Astrocyte (in vitro differentiated cells and primary cell): Measurements from ENCODE around the gene LANCL1. TPM values are rescaled to one million over a fixed set of nuclear protein-coding genes. Genes with fewer than 3 reads are reported as not detected.

Experiments
- DNase-seq: peaks from one replicate; pipeline ENCODE4 v3.0.0-alpha.2; 2010; ENCODE audit warnings: low read depth
- FAIRE-seq: peaks from 2 replicates; lab custom pipeline; 2011; peaks lifted over from hg19 to GRCh38; lab: Jason Lieb, UNC
- H2AFZ ChIP-seq: 2 replicates; pipeline ENCODE4 v1.6.0; 2012; ENCODE audit warnings: low read depth, low read length, inconsistent platforms
- H3K27ac ChIP-seq: 2 replicates; pipeline ENCODE4 v1.5.1; 2011; ENCODE audit warnings: low read depth, low read length, inconsistent platforms
- H3K27me3 ChIP-seq: 2 replicates; pipeline ENCODE4 v1.6.0; 2011; ENCODE audit warnings: low read length, inconsistent platforms; ENCODE audit not compliant: insufficient read depth
- H3K36me3 ChIP-seq: 2 replicates; pipeline ENCODE4 v1.5.1; 2011; ENCODE audit warnings: low read length, inconsistent platforms; ENCODE audit not compliant: insufficient read depth
- H3K4me1 ChIP-seq: 2 replicates; pipeline ENCODE4 v1.5.1; 2011; ENCODE audit warnings: low read length, inconsistent platforms; ENCODE audit not compliant: insufficient read depth
- H3K4me2 ChIP-seq: 2 replicates; pipeline ENCODE4 v1.6.0; 2012; ENCODE audit warnings: low read length, inconsistent platforms
- H3K4me3 ChIP-seq: 2 replicates; pipeline ENCODE4 v1.5.1; 2011; ENCODE audit warnings: low read depth, mild to moderate bottlenecking, low read length, inconsistent platforms; ENCODE audit not compliant: insufficient read depth
- H3K79me2 ChIP-seq: 2 replicates; pipeline ENCODE4 v1.6.0; 2012; ENCODE audit warnings: mild to moderate bottlenecking, low read length, inconsistent platforms; ENCODE audit not compliant: insufficient read depth
- H3K9ac ChIP-seq: 2 replicates; pipeline ENCODE4 v1.6.0; 2012; ENCODE audit warnings: mild to moderate bottlenecking, low read length, inconsistent platforms
- H3K9me3 ChIP-seq: 2 replicates; pipeline ENCODE4 v1.5.1; 2012; ENCODE audit warnings: low read depth, mild to moderate bottlenecking, low read length, inconsistent platforms; ENCODE audit not compliant: insufficient read depth
- H4K20me1 ChIP-seq: 2 replicates; pipeline ENCODE4 v1.6.0; 2012; ENCODE audit warnings: low read length, inconsistent platforms; ENCODE audit not compliant: insufficient read depth
- H3K27ac Mint-ChIP-seq: one replicate; pipeline ENCODE4 v1.8.0; 2021; ENCODE audit warnings: mild to moderate bottlenecking, mixed read lengths; ENCODE audit not compliant: unreplicated experiment
- H3K27me3 Mint-ChIP-seq: one replicate; pipeline ENCODE4 v1.8.0; 2021; ENCODE audit warnings: low read depth, mixed read lengths; ENCODE audit not compliant: unreplicated experiment
- H3K36me3 Mint-ChIP-seq: one replicate; pipeline ENCODE4 v1.8.0; 2021; ENCODE audit warnings: low read depth, mixed read lengths; ENCODE audit not compliant: unreplicated experiment
- H3K4me1 Mint-ChIP-seq: one replicate; pipeline ENCODE4 v1.8.0; 2021; ENCODE audit warnings: low read depth, mixed read lengths; ENCODE audit not compliant: unreplicated experiment
- H3K4me3 Mint-ChIP-seq: one replicate; pipeline ENCODE4 v1.8.0; 2021; ENCODE audit warnings: mild to moderate bottlenecking, moderate library complexity, mixed read lengths; ENCODE audit not compliant: unreplicated experiment
- H3K9me3 Mint-ChIP-seq: one replicate; pipeline ENCODE4 v1.8.0; 2021; ENCODE audit warnings: mild to moderate bottlenecking, mixed read lengths; ENCODE audit not compliant: unreplicated experiment
- CTCF ChIP-seq: IDR thresholded peaks from 2 replicates; pipeline ENCODE4 v1.5.1; 2011; ENCODE audit warnings: low read depth, mild to moderate bottlenecking, inconsistent platforms, low read length, moderate library complexity; ENCODE audit not compliant: insufficient read depth
- EZH2 ChIP-seq: IDR thresholded peaks from 2 replicates; pipeline ENCODE4 v1.6.1; 2012; ENCODE audit warnings: mild to moderate bottlenecking, low read length, inconsistent platforms; ENCODE audit not compliant: insufficient read depth
- total RNA-seq: library from RNA; stranded (reverse); gene quantifications from 2 replicates; pipeline ENCODE4 v1.2.1, GENCODE V29; 2021

The LANCL1 gene
- total RNA-seq, 1 donor from 2014 or later = 38.3 TPM

GRCh38 chr2:210440206-210440605 is 36.4 kb downstream of the LANCL1 start:
- no peak overlapping the region for H3K9ac ChIP-seq
- no peaks in the 10 kb centered on the region for H3K27me3 Mint-ChIP-seq
- H4K20me1 ChIP-seq = peaks cover 4% of the 10 kb centered on the region
- H3K4me2 ChIP-seq = no peak overlapping the region
- no peaks in the 10 kb centered on the region for H3K79me2 ChIP-seq
- no peaks in the 10 kb centered on the region for H3K9me3 ChIP-seq
- no peak overlapping the region for H3K4me3 Mint-ChIP-seq
- no peak overlapping the region for H3K27ac ChIP-seq
- no peaks in the 10 kb centered on the region for H3K9me3 Mint-ChIP-seq
- peaks cover 13% of the 10 kb centered on the region for H3K36me3 Mint-ChIP-seq
- DNase-seq (no peak), FAIRE-seq (no peak)
- TF ChIP-seq EZH2 = no peak
- TF ChIP-seq CTCF = no peak
- no peaks in the 10 kb centered on the region for H3K4me1 ChIP-seq
- H3K36me3 ChIP-seq = peaks cover 24% of the 10 kb centered on the region
- H3K4me1 Mint-ChIP-seq = no peaks in the 10 kb centered on the region
- no peak overlapping the region for H2AFZ ChIP-seq
- H3K4me3 ChIP-seq = no peak overlapping the region
- no peaks in the 10 kb centered on the region for H3K27me3 ChIP-seq
- no peak overlapping the region for H3K27ac Mint-ChIP-seq

- H3K9me3 ChIP-seq = no peaks in the 10 kb centered on the region
- Mint-ChIP-seq H3K27ac (no peak overlapping the region), H3K4me1 (no peaks in the 10 kb centered on the region), H3K9me3 (peaks cover 6% of the 10 kb centered on the region), H3K27me3 (no peaks in the 10 kb centered on the region), H3K36me3 (peaks cover 20% of the 10 kb centered on the region), H3K4me3 (no peak overlapping the region)
- no peaks in the 10 kb centered on the region for H3K79me2 ChIP-seq
- no peak overlapping the region for H2AFZ ChIP-seq
- H3K36me3 ChIP-seq = peaks cover 34% of the 10 kb centered on the region
- H3K27ac ChIP-seq = no peak overlapping the region
- no peak for TF ChIP-seq EZH2
- TF ChIP-seq CTCF = no peak
- H3K4me3 ChIP-seq = no peak overlapping the region
- FAIRE-seq (no peak), DNase-seq (no peak)
- no peaks in the 10 kb centered on the region for H3K4me1 ChIP-seq
- H3K9ac ChIP-seq = no peak overlapping the region
- no peak overlapping the region for H3K4me2 ChIP-seq
- no peaks in the 10 kb centered on the region for H4K20me1 ChIP-seq
- H3K27me3 ChIP-seq = no peaks in the 10 kb centered on the region
These were observed 41.1 kb downstream of the LANCL1 start for GRCh38 chr2:210435439-210435838.

DNA sequence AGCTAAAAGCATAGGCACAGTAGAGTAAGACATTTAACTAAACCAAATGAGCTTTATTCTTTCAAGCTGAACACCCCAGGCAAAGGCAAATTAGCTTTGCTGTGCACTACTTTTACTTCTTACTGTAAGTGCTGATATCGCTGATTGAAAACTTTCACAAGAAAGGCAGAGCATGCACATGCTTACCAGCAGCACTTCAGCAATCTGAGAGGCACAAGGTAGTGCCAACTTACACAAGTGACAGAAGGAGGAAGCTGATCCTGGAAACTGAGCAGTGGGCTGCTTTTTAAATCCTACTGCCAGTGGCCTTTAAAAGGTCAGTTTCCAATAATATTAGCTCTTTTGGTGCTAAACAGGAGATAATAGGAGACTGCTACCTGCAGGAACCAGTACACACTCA is 43.9 kb downstream of the LANCL1 start:
- no peak for DNase-seq
- H3K9ac ChIP-seq = no peak overlapping the region
- H3K4me3 Mint-ChIP-seq = no peak overlapping the region
- H3K4me2 ChIP-seq = no peak overlapping the region
- peaks cover 10% of the 10 kb centered on the region for H3K9me3 Mint-ChIP-seq
- no peaks in the 10 kb centered on the region for H3K27me3 Mint-ChIP-seq
- no peaks in the 10 kb centered on the region for H3K9me3 ChIP-seq
- no peaks in the 10 kb centered on the region for H3K27me3 ChIP-seq
- H3K4me1 Mint-ChIP-seq = no peaks in the 10 kb centered on the region
- H3K27ac Mint-ChIP-seq = no peak overlapping the region
- no peaks in the 10 kb centered on the region for H4K20me1 ChIP-seq
- no peak for TF ChIP-seq CTCF
- no peak for TF ChIP-seq EZH2
- no peaks in the 10 kb centered on the region for H3K4me1 ChIP-seq
- H3K4me3 ChIP-seq = no peak overlapping the region
- H3K27ac ChIP-seq = no peak overlapping the region
- no peak for FAIRE-seq
- H2AFZ ChIP-seq = no peak overlapping the region
- peaks cover 19% of the 10 kb centered on the region for H3K36me3 Mint-ChIP-seq
- H3K79me2 ChIP-seq = no peaks in the 10 kb centered on the region
- peaks cover 25% of the 10 kb centered on the region for H3K36me3 ChIP-seq
